ENCODE results near the gene TTC39C.

Gene TTC39C

DNA sequence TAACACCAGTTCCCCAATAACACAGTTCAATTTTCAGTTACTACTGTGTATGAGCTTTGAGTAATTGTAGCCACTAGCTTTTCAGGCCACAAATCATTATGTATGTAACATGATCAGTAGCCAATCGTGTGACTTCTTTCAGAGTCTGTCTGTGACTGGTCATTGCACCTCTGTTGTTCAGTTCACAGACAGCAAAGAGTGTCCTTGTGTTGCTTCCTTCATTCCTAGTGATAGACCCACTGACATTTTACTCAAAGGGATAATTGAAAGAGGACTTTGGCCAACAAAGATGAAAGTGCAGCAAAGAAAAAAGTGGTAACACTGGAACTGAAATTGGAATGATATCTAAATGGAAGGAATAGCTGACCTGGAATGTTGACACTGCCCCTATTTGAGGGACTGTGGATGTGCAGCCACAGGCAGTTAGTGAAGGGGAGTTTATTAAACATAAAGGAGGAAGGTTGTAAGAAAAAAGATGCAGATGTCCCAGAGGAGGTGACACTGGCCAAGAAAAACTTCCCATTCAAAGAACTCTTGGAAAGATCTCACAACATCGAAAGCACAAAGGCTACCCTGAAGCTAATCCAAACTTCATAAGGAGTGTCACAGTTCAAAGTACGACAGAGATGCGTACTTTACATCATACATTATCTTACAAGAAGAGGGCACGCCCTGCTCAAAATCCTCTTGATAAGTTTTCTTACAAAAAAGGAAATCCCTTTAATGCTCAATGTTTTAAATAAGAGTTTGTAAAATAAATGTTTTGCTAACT, 19.3 kb downstream of the TTC39C start:
- DNase-seq (ENCODE audit: low spot score) = no peak
- TF ChIP-seq CTCF (IDR thresholded peaks at IDR 0.05; ENCODE audit: borderline replicate concordance, control extremely low read depth, extremely low read depth, insufficient read depth, missing control alignments) = no peak

GRCh38 chr18:24035316-24035715, 20.8 kb downstream of the TTC39C start:
- TF ChIP-seq CTCF (IDR thresholded peaks at IDR 0.05; ENCODE audit: borderline replicate concordance, control extremely low read depth, extremely low read depth, insufficient read depth, missing control alignments) = no peak
- no peak for DNase-seq (ENCODE audit: low spot score)
- in situ Hi-C loops (cut with MboI; ENCODE audit: low sequenced_read_pairs, unreplicated experiment) = no loop called here

More for the DNA sequence above, 19.3 kb downstream of the TTC39C start:
- in situ Hi-C loops (cut with MboI; ENCODE audit: low sequenced_read_pairs, unreplicated experiment) = no loop called here

DNA sequence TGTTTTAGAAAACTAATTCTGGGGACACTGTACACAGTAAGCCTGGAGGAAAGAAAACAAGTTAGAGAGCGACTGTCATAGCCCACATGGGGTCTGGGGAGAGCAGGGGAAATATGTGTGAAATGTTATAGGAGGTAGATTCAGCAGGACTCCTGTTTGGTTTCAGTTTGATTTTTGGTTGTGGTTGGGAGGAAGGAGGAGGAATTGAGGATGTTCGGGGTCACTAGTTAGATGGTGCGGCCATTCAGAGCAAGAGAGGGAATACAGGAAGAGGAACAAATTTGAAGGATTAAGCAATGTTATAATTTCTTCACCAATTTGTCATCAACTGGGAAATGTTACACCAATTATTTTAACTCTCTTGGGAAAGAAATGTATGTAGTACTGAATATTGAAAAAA, 25.1 kb downstream of the TTC39C start:
- no peak for TF ChIP-seq CTCF (IDR thresholded peaks at IDR 0.05; ENCODE audit: borderline replicate concordance, control extremely low read depth, extremely low read depth, insufficient read depth, missing control alignments)
- in situ Hi-C loops (cut with MboI; ENCODE audit: low sequenced_read_pairs, unreplicated experiment) = no loop called here
- DNase-seq (ENCODE audit: low spot score) = no peak

- TF ChIP-seq CTCF (IDR thresholded peaks at IDR 0.05; ENCODE audit: borderline replicate concordance, control extremely low read depth, extremely low read depth, insufficient read depth, missing control alignments) = no peak
- DNase-seq (ENCODE audit: low spot score) = no peak
- in situ Hi-C loops (cut with MboI; ENCODE audit: low sequenced_read_pairs, unreplicated experiment) = no loop called here
These were observed 27.1 kb downstream of the TTC39C start for GRCh38 chr18:24041691-24042090.

DNA sequence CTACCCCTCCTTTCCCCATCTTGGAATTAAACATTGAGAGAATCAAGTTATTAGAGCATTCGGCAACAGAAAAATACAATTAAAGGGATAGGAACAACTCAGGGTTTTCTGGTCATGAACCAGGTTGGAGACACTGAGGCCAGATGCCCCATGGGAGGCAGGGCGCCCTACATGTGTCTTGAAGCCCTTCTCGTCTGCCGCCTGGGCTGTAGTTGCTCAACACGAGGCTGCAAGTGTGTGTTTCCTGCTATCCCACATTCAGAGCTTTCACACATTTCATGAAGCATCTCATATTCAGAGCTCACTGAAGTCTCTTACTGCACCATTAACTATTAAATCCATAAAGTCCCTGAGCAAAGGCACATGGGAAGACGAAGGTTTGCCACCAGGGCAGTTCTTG, 28.8 kb downstream of the TTC39C start:
- no peak for DNase-seq (ENCODE audit: low spot score)
- in situ Hi-C loops (cut with MboI; ENCODE audit: low sequenced_read_pairs, unreplicated experiment) = no loop called here
- no peak for TF ChIP-seq CTCF (IDR thresholded peaks at IDR 0.05; ENCODE audit: borderline replicate concordance, control extremely low read depth, extremely low read depth, insufficient read depth, missing control alignments)

- no peak for TF ChIP-seq CTCF (IDR thresholded peaks at IDR 0.05; ENCODE audit: borderline replicate concordance, control extremely low read depth, extremely low read depth, insufficient read depth, missing control alignments)
- DNase-seq (ENCODE audit: low spot score) = no peak
- in situ Hi-C loops (cut with MboI; ENCODE audit: low sequenced_read_pairs, unreplicated experiment) = no loop called here
These were observed 33.7 kb downstream of the TTC39C start for GRCh38 chr18:24048261-24048660.
